A204.1 (cell line): ENCODE results near the gene KCNMA1.

Source experiments
- FAIRE-seq: peaks from 2 replicates; lab custom pipeline; 2012; peaks lifted over from hg19 to GRCh38; lab: Jason Lieb, UNC

KCNMA1 gene

DNA sequence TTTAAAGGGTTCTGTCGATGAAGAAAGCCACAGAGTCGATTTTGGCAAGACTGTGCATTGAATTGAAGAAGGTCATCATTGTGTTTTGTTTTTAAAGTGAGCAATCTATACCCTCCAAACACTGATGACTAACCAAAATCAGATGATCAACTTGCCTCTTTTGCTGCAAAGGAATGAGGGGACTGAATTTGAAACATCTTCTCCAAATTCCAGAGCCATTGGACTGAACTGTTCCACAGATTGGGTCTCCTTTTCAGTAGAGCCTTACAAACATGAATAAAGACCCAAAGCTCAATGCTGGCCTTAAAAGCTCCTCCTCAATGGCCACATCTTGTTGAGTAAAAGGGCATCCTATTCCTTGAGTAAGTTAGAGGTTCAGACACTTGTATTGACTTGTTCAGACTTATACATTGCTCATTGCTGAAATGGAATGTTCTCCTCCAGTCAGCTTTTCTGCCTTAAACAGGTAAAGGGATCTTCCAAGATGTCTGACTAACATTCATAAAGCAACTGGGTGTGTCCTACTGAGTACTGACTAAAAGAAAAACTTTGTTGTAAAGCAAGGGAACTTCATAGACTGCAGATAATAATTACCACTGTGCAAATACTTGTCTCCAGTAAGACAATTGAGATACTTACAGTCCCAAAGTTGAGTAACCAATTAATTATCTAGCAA lies 630.6 kb downstream of the KCNMA1 start:
- FAIRE-seq, result no peak

DNA sequence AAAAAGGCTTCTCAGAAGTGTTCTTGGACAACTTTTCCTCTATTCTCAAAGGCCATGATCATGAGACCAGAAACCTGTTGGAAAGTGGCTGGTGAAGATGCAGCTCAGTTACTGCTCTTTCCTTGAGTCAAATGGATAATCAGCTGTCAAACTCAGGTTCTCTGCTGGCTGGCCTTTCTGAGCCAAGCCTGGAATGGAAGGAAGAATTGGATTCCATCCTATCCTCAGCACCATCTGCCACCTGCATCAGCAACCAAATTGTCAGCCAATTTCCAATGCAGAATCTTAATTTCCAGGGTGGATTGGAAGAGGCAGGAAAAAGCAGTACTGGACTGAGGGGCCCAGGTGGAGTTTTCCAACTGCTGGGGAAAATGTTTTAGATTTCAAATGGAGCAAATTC lies 631.7 kb downstream of the KCNMA1 start:
- FAIRE-seq, result no peak

DNA sequence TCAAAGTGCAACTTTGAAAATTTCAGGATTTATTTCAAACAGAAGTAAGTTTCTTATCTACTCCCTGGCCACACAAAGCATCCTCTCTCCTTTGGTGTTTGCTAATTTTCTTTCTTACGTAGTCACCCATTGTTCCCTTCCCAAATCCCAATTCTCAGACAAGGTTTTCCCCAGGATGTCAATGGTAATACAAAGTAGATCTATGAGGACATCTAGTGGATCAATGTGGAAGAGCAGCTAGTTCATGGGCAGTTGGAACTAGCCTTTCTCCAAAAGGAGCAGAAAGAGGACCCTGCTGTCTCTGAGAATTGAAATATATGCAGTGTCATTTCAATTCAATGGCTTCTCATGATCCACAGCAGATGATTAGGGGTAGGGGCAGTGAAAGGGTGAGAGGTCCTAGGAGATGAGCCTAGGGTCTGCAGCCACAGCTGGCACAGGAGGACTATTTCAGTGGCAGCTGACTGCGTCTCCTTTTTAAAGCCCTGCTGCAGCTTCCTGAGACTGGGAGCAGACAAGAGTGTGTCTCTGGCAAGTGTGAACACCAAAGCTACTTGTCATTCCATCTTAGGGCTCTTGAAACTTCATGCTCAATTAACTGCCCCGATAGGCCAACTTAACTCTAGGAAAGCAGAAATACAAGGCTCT lies 632.6 kb downstream of the KCNMA1 start:
- FAIRE-seq, result peak; percentile 37

DNA sequence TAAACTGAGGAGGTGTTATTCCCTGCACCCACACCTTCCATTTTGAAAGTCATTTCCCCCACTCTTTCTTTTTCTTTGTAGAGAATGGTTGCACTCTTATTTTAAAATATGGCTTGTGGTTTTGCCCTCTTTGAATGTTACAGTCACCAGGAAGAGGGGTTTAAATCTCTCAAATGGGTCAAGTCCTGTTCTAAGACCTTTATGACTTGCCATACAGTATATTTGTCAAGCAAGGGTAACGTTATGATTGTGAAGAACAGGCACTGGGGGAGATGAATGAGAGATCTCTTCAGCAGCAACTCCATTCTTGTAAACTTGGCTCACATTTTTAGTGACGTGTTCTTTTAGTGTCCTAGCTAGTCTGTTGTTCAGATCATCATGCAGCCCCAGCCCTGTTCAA lies 634.7 kb downstream of the KCNMA1 start:
- no peak for FAIRE-seq

DNA sequence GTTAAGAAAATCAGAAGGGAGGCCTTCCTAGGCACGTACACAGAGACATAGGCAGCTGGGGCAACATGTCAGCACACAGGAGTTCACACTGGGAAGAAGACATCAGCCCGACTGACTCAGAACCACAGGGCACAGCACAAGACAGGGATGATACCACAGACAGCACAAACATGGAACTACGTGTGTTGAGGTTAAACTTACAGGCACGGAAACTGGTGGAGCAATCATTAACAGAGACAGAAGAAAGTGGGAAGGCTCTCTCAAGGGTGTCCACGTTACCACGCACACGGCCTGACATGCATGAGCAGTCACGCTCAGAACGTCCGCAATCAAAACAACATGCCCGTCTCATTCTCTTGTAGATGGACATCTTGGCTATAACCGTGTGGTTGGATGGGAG lies 636.4 kb downstream of the KCNMA1 start:
- FAIRE-seq, result no peak

DNA sequence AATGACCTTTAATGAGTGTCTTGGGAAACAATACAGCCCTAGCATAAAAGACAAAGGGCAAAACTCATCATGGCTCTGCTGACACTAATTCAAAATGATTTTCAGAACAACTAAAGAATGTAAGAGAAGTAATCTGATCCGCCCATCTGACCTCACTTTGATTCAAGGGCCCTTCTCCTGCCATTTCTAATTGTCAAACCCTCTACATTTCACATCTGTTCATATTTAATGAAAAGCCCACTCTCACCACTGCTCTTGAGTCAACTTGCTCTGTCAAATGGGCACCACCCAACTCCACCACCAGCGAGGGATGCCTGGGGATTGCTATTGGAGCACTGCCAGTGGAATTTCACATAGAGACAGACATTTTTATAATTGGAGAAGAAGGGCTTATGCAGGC lies 639.2 kb downstream of the KCNMA1 start:
- no peak for FAIRE-seq

DNA sequence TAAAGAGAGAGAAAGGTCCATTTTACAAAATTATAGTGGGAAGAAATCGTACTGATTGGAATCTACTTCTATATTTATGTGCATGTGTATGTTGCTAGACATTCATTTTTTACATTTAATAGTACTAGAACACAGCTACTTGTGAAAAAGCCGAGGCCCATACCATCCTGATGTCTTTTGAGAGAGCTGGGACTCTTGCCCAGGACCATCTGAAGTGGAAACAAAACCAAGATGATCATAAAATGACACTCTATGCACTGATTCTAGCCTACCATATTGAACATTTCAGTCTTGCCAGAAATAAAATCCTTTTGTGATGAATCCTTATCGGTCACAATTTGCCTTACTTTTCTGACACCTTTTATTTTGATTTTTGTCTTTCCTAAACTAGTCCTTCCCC lies 640.0 kb downstream of the KCNMA1 start:
- FAIRE-seq, result no peak

DNA sequence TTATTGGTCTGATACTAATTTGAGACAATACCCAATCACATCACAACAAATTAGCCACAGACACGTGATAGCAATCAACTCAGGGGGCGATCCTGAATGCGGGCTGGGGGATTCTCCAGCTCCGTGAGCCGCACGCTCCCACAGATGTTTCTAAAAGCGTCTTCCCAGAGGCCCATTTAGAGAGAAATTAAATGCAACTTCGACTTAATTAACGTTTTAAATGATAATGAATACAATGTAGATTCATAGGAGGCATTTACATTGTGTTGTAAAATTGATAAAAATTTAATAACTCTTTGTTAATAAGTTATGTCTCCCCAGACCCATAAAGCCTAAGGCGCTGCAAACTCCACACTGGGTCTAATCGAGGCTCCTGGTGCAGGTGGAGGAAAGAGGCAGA lies 642.6 kb downstream of the KCNMA1 start:
- no peak for FAIRE-seq

DNA sequence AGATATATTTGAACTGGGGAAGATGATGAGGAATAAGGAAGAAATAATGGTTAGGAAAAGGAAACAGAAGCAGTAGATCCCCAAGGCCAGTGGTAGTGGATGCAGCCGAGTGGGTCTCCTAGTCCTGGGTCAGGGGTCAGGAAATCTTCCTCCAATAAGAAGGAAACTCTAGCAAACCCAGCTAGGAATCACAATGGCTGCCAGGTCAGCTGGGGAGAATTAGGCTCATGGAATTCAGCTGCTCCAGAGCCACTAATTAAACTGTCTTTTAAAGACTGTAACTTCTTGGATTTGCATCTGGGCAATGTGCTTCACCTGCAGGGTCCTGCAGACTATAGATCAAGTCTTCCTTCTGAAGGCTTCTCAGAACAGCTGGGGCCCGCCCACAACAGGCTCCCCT lies 644.4 kb downstream of the KCNMA1 start:
- no peak for FAIRE-seq

DNA sequence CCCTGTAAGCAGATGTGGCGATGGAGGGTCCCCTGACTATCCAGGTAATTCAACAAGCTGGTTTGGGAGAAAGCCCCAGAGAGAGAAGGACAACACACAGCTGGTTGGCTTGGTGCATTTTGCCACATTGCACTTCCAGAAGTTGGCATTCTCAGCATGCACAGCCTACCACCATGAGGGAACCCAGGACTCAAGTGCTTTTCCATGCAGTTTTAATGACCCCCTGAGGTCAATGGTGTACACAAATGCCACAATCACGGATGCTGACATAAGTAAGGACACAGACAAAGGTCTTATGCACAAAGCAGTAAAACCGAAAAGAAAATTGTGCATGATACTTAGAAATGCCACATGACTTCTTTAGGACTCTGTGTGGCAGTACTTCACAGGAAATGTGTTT lies 645.1 kb downstream of the KCNMA1 start:
- no peak for FAIRE-seq

DNA sequence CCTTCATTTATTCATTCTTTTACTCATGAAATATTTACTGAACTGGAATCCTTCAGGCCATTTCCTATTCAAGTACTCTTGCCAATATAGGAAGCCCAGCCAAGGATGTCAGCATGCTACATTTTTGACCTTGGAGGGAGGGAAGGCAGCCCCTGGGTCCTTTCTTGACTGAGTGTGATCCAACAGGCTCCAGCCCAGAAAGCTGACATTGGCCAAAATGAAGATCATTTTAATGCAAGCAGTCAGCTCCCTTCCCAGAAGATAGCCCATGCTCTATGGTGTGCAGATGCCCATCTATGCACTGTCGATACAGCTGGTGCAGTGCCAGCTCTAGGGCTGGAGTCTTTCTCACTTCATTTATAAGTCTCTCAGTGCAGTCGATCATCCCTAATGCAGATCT lies 646.0 kb downstream of the KCNMA1 start:
- FAIRE-seq, result no peak

DNA sequence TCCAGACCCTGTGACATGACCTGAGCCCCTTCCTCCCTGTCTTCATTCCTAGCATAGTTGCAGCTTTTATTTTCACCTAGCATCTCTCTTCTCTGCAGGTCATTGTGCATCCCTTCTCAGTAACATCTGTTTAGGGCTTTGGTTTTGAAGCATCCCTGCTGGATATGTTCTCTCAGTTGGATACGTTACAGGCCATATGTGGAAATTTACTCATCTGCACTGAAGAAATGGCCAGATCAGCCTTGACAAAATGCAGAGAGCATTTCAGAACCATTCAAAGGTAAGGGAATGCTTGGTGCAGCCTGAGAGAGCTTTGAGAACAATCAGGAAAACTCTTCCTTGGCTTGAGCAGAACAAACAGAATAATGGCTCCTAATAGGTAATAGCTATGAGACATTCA lies 647.0 kb downstream of the KCNMA1 start:
- no peak for FAIRE-seq

DNA sequence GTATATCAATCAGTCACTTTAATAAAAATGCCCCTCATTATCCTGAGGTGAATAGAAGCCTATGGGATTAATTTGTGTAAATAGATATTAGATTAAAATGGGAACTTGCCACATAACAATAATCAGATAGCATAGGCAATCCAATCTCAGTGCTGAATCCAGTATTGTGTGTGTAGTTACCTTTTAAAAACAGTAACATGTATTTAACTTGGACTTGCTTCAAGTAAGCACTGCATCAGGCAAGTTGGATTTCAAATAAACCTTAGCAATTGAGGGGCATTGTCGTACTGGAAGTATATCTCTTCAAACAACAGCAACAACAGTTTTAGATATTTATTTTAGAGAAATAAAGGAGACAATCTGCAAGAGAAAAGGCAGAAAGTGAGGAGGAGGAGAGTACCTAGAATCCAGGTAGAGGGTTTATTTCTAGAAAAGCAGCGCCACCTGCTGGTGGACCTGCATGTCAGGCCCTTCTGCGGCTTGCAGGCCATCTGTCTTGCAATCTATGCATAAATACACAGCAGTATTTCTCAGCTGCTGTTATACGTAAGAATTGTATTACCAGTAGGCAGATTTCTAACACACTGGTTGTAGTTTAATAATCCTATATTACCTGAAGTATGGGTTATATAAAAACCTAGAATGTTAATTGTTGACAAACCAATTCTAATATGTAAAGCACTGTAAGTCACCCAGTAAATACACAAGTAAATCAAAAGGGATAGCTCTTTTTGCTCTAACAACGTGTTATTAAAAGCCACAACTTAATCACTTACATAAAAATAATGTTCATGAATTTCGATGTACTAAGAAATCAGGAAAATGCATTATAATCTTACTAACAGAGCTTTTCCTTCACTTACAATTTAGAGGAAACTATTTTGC lies 652.8 kb downstream of the KCNMA1 start:
- peak; percentile 81 for FAIRE-seq

DNA sequence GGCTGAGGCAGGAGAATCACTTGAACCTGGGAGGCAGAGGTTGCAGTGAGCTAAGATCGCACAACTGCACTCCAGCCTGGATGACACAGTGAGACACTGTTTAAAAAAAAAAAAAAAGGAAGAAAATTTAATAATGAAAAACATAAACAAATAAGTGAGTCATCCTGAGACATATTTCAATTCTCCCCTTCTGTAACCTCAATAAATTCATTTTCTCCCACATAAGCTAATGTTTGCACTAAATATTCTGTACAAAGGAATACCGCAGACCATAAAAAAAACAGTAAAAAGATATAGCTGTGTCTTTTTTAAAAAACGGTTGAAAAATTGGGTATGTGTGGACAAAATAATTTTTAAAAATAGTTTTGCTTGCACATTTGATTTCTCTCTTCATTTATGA lies 654.0 kb downstream of the KCNMA1 start:
- no peak for FAIRE-seq

DNA sequence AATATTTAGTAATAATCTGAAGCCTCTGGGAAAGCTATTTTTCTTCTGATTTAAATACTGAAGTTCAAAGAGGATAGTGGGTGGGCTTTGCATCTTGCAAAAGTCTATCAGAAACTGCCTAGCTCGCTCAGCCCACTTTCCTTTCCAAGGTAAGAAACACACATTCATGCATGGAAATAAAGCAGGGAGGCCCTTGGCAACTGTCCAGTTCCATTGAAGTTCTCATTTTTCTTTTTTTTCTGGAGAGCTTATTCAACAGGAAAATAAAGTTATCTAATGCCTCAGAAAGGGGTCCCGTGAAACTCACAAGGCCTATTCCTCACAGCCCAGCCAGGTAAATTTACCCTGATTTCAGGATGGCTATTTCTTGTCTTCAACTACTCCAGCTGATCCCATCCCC lies 654.9 kb downstream of the KCNMA1 start:
- FAIRE-seq, result no peak

DNA sequence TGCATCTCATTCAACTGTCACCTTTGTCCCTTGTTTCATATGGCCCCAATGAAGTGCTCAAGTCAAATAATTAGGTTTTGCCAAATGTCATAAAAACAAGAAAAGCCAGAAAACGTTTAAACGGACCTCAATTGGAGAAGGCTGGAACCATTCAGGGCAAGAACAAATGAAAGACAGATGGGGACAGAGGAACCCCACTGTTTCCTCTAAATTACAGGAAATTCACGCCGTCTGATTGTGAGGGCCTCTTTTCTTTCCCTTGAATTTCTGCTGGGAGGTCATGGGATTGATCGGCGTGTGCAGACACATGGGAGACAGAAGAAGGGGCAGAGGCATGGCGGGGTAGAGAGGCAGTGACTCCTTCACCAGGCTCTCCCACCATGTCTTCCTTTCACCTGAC lies 656.4 kb downstream of the KCNMA1 start:
- no peak for FAIRE-seq

DNA sequence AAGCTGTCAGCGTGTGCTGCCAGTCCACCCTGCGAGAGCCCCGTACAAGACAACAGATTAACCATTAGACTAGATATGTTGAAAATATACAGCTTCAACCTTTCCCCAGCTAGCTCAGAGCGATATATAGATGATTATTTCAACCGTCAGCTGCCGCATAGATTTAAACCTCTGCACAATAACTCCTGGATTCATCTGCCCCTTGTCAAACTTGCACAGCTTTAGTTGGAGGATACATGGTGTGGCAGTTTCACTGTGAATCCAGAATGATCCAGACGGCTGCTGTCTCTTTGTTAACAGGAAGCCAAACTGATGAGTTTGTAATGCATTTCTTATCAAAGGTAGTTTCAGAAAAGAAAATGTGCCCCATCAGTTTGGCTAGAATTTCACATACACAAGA lies 659.7 kb downstream of the KCNMA1 start:
- no peak for FAIRE-seq

DNA sequence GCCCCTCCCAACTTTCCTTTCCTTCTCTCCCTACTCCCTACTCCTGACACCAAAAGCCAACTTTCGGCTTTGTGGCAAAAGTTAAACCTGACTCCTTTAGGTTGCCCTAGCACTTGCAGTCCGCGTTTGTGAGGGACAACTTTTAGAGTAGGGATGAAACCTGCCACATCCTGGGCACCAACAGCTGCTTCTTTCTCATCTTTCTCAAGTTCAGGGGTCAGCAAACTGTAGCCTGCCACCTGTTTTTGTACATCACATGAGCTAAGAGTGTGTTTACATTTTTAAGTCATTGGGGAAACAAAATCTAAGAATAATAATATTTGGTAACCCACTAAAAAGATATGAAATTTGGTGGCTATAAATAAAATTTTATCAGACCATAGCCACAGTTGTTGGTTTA lies 660.6 kb downstream of the KCNMA1 start:
- FAIRE-seq, result no peak

DNA sequence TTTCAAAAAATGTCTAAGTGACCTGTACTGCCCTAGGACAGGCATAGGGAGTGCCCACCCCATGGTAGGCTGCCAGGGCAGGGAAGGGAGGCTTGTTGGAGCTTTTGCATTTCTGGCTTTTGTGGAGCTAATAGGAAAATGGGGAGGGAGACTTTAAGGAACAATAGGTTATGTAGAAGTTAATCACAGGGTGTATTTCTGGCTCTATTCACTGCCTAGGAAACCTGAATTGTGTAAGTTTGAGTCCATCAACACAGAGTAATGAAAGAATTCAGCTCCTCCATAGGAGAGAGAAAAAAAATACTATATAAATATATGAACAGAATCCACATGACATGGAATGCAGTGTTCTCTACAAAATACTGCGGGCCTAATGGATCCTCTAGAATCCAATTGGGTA lies 661.5 kb downstream of the KCNMA1 start:
- FAIRE-seq, result no peak

DNA sequence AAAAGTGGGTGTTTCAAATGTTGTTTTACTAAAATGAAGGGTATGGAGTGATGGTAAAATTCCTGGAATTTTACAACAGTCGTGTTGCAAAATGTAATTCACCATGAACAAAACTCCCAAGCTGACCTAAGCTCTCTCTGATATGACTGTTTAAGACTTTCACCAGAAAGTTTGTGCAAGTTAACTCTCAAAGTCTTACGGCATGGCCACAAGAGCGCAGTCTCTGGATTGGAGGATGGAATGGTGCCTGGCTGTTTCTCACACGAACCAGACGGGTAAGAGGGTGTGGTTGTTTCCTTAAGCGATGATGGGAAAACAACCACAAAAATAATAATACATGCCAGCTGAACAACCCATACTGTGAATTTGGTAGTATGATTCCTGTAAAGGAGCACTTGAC lies 662.5 kb downstream of the KCNMA1 start:
- no peak for FAIRE-seq

DNA sequence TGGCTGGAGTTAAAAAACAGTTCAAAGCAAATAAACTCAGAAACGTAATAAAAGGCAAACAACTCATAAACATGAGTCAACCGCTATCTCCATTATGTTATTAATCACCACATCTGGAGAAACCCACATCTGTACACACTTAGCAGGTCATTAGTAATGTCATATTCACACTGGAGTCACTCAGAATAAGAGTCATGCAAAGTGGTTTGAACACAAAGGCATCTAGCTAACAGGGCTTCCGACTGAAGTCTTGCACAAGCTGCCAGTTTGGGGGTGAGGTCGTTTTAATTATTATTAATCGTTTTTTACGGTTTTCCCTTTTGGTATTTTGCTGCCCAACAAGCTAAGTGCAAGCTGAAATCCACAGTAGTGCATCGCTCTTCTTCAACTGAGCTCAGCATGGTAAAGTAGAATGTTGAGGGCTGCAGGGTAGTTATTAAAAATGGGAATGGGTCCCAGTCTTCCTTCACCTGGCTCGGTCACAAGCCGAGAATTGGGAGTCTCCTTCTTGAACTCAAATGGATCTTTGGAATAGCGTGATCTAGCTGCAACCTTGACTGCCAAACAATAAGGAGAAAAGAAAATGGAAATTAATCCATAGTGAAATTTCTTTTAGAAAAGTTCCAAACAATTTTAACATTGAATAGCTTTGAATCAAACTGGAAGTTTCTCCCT lies 663.5 kb downstream of the KCNMA1 start:
- no peak for FAIRE-seq

DNA sequence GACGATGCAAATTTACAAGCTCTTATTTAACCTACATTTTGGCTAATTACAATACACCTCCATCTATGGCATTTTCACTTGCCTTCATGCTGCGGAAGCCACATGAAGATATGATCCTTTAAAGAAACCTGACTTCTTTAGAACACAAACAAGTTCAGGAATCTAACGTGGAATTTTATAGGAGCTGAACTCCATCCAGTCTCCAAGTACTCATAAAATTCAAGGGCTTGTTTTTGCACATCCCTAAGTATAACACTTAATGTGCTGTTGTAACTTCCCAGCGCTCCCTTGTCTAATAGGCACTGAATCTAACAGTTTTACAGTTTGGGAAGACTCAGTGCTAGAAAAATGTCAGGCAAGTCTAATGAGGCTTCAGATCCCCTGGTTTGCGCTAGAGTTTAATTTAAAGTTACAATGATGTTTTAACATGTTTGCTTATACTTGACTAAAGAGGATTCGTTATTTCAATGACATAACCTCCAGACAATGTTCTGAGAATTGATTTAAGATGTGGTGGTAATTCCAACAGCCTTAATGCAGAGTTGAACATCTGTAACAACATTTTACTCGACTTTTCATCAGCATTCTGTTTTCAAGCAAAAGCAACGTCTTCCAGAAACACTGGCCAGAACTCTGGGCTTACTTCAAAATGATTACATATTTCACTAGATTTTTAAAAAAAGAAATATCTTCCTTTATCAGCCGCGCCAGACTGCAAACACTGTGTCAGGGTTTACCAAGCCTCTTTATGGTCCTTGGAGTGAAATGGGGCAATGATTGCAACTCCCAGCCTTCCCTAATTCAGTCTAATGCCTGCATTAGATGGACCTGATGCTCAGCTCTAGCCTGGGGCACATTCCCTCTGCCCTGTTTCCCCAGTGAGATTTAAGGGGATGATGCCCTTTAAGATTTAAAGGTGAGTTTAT lies 664.3 kb downstream of the KCNMA1 start:
- no peak for FAIRE-seq
